Daoy (cell line): ENCODE measurements around the gene PIK3R3. TPM values are rescaled to one million over a fixed set of nuclear protein-coding genes. Genes with fewer than 3 reads are reported as not detected.
"Not testable (repeated sequence)": the region's sequence is repeated elsewhere in the genome, so short reads cannot be mapped to it uniquely, and the experiment has no call there.

Experiments used
- DNase-seq: peaks from one replicate; pipeline ENCODE4 v3.0.0-alpha.2; 2015; ENCODE audit warnings: low read depth
- total RNA-seq: library from RNA; depleted of rRNA; stranded (reverse); fragments of >200 nt; shearing (Covaris generic); gene quantifications from 2 replicates; pipeline ENCODE4 v1.2.3, GENCODE V29; 2014

The PIK3R3 gene
- total RNA-seq, 1 experiment from 2014 or later = 17.7 TPM

- peak; percentile 47 for DNase-seq
Observed at GRCh38 chr1:46102769-46103476, 29.5 kb downstream of the PIK3R3 start.

GRCh38 chr1:46099215-46099614, 33.2 kb downstream of the PIK3R3 start:
- DNase-seq = no peak

- DNase-seq = no peak
Observed at GRCh38 chr1:46098027-46098712, 34.3 kb downstream of the PIK3R3 start.

- no peak for DNase-seq
Observed at GRCh38 chr1:46097149-46097472, 35.3 kb downstream of the PIK3R3 start.

DNA sequence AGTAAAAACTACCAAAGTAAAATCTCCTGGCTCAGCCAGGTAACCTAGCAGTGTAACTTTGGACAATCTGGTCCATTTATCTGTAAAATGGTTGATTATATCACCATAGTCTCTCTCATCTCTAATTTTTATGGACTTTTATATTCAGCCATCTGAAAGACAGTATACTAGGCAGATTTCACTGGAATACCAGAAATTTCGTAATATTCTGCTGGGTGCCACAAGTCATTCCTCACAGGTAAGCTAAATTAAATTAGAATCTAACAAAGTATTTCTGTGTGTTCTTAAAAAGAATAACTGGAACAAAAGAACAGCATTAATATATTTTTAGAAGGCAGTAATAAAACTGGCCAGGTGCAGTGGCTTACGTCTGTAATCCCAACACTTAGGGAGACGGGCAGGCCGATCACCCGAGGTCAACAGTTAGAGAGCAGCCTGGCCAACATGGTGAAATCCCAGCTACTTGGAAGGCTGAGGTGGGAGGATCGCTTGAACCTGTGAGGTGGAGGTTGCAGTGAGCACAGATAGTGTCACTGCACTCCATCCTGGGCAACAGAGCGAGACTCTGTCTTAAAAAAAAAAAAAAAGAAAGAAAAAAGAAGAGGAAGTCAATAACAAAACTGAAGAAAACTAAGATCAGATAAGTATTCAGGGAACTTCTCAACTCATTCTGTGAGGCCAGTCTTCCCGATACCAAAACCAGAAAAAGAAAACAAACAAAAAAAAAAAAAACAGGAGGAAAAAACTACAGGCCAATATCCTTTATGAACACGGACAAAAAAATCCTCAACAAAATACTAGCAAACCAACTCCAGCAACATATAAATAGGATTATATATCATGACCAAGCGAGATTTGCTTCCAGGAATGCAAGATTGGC, 35.9 kb downstream of the PIK3R3 start:
- DNase-seq = no peak

GRCh38 chr1:46095110-46095509, 37.3 kb downstream of the PIK3R3 start:
- DNase-seq = not testable (repeated sequence)

- DNase-seq = no peak
Observed at GRCh38 chr1:46094471-46095005, 37.9 kb downstream of the PIK3R3 start.

GRCh38 chr1:46093832-46094231, 38.6 kb downstream of the PIK3R3 start:
- not testable (repeated sequence) for DNase-seq

GRCh38 chr1:46087891-46088290, 44.5 kb downstream of the PIK3R3 start:
- no peak for DNase-seq

- DNase-seq = no peak
Observed at GRCh38 chr1:46086576-46086975, 45.9 kb downstream of the PIK3R3 start.

- no peak for DNase-seq
Observed at GRCh38 chr1:46084553-46085451, 47.6 kb downstream of the PIK3R3 start.

DNA sequence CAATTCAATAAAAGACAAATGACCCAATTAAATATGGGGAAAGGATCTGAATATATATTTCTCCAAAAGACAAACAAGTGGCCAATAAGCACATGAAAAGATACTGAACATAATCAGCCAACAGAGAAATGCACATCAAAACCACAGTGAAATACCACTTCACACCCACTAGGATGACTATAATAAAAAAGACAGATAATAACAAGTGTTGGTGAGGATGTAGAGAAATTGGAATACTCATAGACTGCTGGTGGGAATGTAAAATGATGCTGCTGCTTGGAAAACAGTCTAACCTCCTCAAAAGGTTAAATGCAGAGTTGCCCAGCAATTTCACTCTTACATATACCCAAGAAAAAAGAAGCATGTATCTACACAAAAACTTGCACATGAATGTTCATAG, 48.9 kb downstream of the PIK3R3 start:
- DNase-seq = no peak

- DNase-seq = no peak
Observed at GRCh38 chr1:46081619-46082018, 50.8 kb downstream of the PIK3R3 start.

GRCh38 chr1:46081206-46081605, 51.2 kb downstream of the PIK3R3 start:
- DNase-seq = no peak

- no peak for DNase-seq
Observed at GRCh38 chr1:46080257-46080656, 52.2 kb downstream of the PIK3R3 start.

DNA sequence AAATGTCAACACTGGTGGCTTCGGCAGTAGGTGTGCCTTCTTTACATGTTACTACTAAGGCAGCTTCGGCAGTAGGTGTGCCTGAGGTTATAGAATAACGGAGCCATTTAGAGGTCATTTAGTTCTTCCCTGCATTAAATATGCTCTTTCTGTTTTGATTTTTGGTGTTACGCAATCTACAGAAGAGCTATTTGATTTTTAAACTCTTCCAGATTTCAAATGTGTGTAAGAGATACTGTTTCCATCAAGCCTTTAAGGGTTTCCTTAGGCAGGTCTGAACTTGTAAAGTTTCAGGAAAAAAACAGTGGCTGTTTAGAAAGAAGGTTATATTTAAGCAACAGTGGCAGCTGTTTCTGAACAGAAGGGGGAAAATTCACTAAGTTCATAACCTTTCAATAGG, 54.8 kb downstream of the PIK3R3 start:
- DNase-seq = no peak

DNA sequence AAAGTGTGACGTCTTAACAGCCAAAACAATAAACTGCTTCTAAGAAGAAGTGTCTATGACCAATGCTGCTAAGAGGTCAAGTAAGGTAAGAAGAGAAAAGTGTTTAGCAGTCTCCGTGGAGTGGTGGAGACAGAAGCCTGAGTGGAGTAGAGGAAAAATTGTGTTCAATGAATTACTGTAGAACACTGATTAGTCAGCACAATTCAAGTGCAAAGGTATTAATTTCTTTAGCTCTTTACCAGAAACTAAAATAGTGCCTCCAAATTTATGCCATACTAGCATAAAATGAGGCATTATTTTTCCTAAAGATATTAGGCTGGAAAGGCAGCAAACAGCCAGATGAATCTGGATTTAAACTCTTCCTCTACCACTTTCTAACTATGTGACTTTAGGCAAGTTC, 56.1 kb downstream of the PIK3R3 start:
- no peak for DNase-seq

GRCh38 chr1:46072975-46073374, 59.5 kb downstream of the PIK3R3 start:
- no peak for DNase-seq

GRCh38 chr1:46070164-46070814, 62.1 kb downstream of the PIK3R3 start:
- DNase-seq = no peak

- DNase-seq = no peak
Observed at GRCh38 chr1:46068525-46068924, 63.9 kb downstream of the PIK3R3 start.

GRCh38 chr1:46067652-46068051, 64.8 kb downstream of the PIK3R3 start:
- DNase-seq = no peak
